ENCODE measurements around the gene GRIK1.

The GRIK1 gene

DNA sequence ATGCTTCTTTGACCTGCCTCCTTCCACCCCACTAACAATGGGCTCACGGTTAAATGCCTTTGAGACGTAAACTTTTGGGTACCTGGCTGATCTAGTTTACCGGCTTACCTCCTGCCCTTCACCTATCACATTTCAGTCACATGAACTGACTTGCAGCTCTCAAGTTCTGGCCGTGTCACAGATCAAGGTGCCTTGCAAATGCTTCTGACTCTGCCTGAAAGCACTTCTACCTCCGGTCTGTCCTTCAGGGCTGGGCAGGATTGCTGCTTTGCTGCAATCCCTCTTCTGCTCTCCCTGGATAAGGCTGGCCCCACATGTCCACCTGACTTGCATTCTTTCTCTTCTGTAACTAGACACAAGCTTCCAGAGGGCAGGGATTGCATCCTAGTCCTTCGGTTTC, 69.0 kb downstream of the GRIK1 start:
- no peak overlapping the region for H3K27ac ChIP-seq (ENCODE audit: low read length)
- H3K4me3 ChIP-seq (ENCODE audit: low read length), result no peak overlapping the region
- H3K9me3 ChIP-seq (ENCODE audit: control insufficient read depth, low read depth, low read length), result no peaks in the 10 kb centered on the region
- H3K36me3 ChIP-seq (ENCODE audit: control insufficient read depth, low read depth, low read length), result no peaks in the 10 kb centered on the region
- no peaks in the 10 kb centered on the region for H3K27me3 ChIP-seq (ENCODE audit: control insufficient read depth, insufficient read depth, low read length)
- H3K9ac ChIP-seq (ENCODE audit: low read length), result no peak overlapping the region
- H3K4me1 ChIP-seq (ENCODE audit: control insufficient read depth, low read depth, low read length), result peaks cover 13% of the 10 kb centered on the region

DNA sequence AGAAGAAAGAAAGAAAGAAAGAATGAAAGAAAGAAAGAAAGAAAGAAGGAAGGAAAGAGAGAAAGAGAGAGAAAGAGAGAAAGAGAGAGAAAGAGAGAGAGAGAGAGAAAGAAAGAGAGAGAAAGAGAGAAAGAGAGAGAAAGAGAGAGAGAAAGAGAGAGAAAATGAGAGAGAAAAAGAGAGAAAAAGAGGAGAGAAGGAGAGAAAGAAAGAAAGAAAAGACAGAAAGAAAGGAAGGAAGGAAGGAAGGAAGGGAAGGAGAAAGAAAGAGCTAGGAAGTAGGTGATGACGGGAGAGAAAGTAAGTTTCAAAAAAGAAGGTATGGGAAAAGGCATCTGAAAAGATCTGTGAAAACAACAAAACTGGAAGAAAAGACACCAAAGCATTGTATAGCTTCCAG, 72.0 kb downstream of the GRIK1 start:
- Histone ChIP-seq H3K27me3 (ENCODE audit: control insufficient read depth, insufficient read depth, low read length) (no peaks in the 10 kb centered on the region), H3K4me3 (ENCODE audit: low read length) (no peak overlapping the region), H3K9ac (ENCODE audit: low read length) (no peak overlapping the region), H3K9me3 (ENCODE audit: control insufficient read depth, low read depth, low read length) (no peaks in the 10 kb centered on the region), H3K27ac (ENCODE audit: low read length) (no peak overlapping the region), H3K36me3 (ENCODE audit: control insufficient read depth, low read depth, low read length) (no peaks in the 10 kb centered on the region), H3K4me1 (ENCODE audit: control insufficient read depth, low read depth, low read length) (no peaks in the 10 kb centered on the region)

DNA sequence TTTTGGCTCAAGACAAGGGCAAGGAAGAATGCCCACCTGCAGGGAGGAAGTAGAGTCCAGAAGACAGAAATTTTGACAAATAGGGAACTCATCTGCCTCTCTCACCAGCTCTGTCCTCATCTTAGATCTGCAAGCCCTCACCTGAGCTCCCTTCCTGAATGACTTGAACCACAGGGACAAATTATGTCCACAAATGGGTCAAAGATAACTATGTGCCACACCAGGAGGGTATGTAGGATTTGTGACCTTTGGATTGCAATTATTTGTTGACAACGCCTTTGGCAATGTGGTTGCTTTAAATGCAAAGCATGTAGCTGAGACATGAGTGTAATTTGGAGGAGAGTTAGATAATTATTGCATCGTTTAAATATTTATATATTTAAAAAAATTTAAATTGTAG, 79.5 kb downstream of the GRIK1 start:
- no peaks in the 10 kb centered on the region for H3K27me3 ChIP-seq (ENCODE audit: control insufficient read depth, insufficient read depth, low read length)
- H3K36me3 ChIP-seq (ENCODE audit: control insufficient read depth, low read depth, low read length), result no peaks in the 10 kb centered on the region
- no peak overlapping the region for H3K4me3 ChIP-seq (ENCODE audit: low read length)
- no peak overlapping the region for H3K27ac ChIP-seq (ENCODE audit: low read length)
- H3K4me1 ChIP-seq (ENCODE audit: control insufficient read depth, low read depth, low read length), result no peaks in the 10 kb centered on the region
- H3K9ac ChIP-seq (ENCODE audit: low read length), result no peak overlapping the region
- no peaks in the 10 kb centered on the region for H3K9me3 ChIP-seq (ENCODE audit: control insufficient read depth, low read depth, low read length)

DNA sequence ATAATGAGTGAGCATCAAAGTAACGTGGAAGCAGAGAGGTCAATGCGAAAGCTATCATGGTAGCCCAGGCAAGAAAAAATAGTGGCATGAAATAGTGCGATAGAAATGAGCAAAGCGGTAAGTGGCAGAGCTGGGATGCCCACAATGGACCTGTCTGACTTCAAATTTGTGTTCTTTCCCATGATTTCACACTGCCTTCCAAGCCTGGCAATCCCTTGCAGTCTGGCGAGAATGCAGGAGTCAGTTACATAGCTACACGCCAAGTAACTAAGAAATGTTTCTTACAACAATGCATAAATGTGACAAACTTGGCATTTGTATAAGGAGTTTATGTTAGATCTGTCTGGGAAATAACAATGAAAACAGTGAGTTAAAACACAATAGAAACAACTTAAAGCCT, 82.6 kb downstream of the GRIK1 start:
- H3K9me3 ChIP-seq (ENCODE audit: control insufficient read depth, low read depth, low read length), result no peaks in the 10 kb centered on the region
- peaks cover 5% of the 10 kb centered on the region for H3K4me1 ChIP-seq (ENCODE audit: control insufficient read depth, low read depth, low read length)
- H3K27ac ChIP-seq (ENCODE audit: low read length), result no peak overlapping the region
- H3K4me3 ChIP-seq (ENCODE audit: low read length), result no peak overlapping the region
- no peaks in the 10 kb centered on the region for H3K27me3 ChIP-seq (ENCODE audit: control insufficient read depth, insufficient read depth, low read length)
- H3K9ac ChIP-seq (ENCODE audit: low read length), result no peak overlapping the region
- no peaks in the 10 kb centered on the region for H3K36me3 ChIP-seq (ENCODE audit: control insufficient read depth, low read depth, low read length)

DNA sequence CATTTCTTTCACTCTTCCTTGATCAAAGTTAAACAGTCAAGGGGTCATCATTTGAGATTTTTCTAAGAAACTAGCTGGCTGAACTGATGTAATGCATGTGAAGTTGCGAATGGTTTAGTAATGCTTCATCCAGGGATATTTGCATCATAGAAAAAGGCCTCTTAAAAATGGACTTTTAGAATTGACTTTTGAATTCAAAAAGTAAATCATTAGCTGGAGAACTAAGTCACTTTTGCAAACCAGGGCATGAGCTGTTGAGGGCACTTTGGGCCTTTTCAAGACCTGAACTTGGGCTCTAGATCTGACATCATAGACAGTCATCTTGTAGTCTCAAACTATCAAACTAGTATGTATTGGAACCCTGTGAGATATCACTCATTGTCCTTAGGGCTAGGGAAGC, 85.0 kb downstream of the GRIK1 start:
- Histone ChIP-seq H3K36me3 (ENCODE audit: control insufficient read depth, low read depth, low read length) (no peaks in the 10 kb centered on the region), H3K4me3 (ENCODE audit: low read length) (no peak overlapping the region), H3K27me3 (ENCODE audit: control insufficient read depth, insufficient read depth, low read length) (no peaks in the 10 kb centered on the region), H3K9ac (ENCODE audit: low read length) (no peak overlapping the region), H3K9me3 (ENCODE audit: control insufficient read depth, low read depth, low read length) (no peaks in the 10 kb centered on the region), H3K27ac (ENCODE audit: low read length) (no peak overlapping the region), H3K4me1 (ENCODE audit: control insufficient read depth, low read depth, low read length) (peaks cover 7% of the 10 kb centered on the region)

DNA sequence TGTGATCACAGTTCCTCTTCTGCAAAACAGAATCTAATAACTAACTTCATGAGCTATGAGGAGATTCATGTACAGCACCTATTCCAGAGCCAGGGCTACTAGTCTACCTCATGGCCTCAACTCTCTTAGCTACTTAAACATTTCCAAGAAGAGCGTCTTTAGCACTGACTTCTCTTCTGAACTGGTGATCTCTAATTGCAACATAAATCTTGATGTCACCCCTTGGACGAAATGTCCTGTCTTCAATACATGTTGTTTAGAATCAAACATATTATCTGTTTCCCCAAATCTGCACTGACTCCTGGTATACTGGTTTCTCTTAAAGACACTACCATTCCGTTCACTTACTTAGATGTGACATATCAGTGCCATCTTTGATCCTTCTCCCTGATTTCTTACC, 88.2 kb downstream of the GRIK1 start:
- Histone ChIP-seq H3K4me1 (ENCODE audit: control insufficient read depth, low read depth, low read length) (peaks cover 13% of the 10 kb centered on the region), H3K9me3 (ENCODE audit: control insufficient read depth, low read depth, low read length) (no peaks in the 10 kb centered on the region), H3K4me3 (ENCODE audit: low read length) (no peak overlapping the region), H3K27ac (ENCODE audit: low read length) (no peak overlapping the region), H3K36me3 (ENCODE audit: control insufficient read depth, low read depth, low read length) (no peaks in the 10 kb centered on the region), H3K27me3 (ENCODE audit: control insufficient read depth, insufficient read depth, low read length) (no peaks in the 10 kb centered on the region), H3K9ac (ENCODE audit: low read length) (no peak overlapping the region)

DNA sequence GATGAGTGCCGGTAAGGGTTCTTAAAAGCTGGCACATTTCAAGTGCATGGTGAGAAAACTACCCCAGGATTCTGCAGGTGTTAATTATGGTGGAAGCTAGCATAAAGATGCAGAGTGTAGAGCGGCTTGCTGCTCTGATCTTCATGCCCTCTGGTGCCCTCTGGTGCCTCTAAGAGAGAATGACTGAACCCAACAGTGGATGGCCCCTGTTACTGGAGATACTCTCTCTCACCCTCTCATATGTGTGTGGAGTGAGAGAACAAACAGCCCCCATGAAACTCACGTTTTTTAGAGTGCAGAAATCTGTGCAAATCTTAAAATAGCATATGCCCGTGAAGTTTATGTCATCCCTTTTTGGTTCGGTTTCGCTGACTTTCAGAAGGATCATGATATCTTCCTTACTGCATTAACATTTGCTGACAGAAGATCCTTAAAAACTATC, 90.0 kb downstream of the GRIK1 start:
- Histone ChIP-seq H3K36me3 (ENCODE audit: control insufficient read depth, low read depth, low read length) (no peaks in the 10 kb centered on the region), H3K9ac (ENCODE audit: low read length) (no peak overlapping the region), H3K4me1 (ENCODE audit: control insufficient read depth, low read depth, low read length) (peaks cover 13% of the 10 kb centered on the region), H3K27ac (ENCODE audit: low read length) (no peak overlapping the region), H3K27me3 (ENCODE audit: control insufficient read depth, insufficient read depth, low read length) (no peaks in the 10 kb centered on the region), H3K4me3 (ENCODE audit: low read length) (no peak overlapping the region), H3K9me3 (ENCODE audit: control insufficient read depth, low read depth, low read length) (no peaks in the 10 kb centered on the region)

DNA sequence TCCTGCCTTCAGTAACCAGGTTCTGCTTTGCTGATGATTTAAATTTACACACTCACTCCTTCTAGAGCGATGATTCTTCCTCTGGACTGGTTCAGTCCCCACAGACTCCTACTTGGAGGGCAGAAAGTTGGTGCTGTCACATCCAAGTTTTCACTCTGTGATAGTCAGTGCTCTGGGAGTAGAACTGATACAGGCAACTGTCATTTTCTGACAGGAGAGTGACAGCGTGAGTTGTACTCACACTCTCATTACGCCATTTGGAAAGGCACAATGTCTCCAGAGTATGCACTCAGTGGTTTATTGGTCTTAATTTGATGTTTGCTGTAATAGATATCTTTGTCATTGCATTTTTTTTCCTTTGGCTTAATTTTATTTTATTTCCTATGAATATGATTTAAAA, 96.0 kb downstream of the GRIK1 start:
- no peak overlapping the region for H3K4me3 ChIP-seq (ENCODE audit: low read length)
- H3K36me3 ChIP-seq (ENCODE audit: control insufficient read depth, low read depth, low read length), result no peaks in the 10 kb centered on the region

DNA sequence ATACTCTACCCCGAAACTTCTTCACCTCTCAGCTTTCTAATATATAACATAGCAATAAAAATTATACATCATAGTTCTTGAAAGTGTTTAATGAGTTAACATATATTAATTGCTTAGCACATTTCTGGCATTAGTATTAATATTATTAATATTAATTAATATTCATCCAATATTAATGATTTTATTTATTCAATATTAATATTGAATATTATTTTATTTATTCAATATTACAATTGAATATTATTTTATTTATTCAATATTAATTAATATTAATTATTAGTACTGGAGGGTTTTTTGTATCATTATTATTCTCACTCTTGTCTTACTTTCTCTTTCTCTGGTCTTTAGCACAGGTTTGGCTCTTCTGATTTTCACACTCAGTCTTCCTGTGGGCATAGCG, 105.2 kb downstream of the GRIK1 start:
- H3K36me3 ChIP-seq (ENCODE audit: control insufficient read depth, low read depth, low read length), result no peaks in the 10 kb centered on the region
- no peak overlapping the region for H3K4me3 ChIP-seq (ENCODE audit: low read length)
- H3K4me1 ChIP-seq (ENCODE audit: control insufficient read depth, low read depth, low read length), result no peaks in the 10 kb centered on the region
- H3K9ac ChIP-seq (ENCODE audit: low read length), result no peak overlapping the region
- H3K9me3 ChIP-seq (ENCODE audit: control insufficient read depth, low read depth, low read length), result no peaks in the 10 kb centered on the region
- H3K27me3 ChIP-seq (ENCODE audit: control insufficient read depth, insufficient read depth, low read length), result no peaks in the 10 kb centered on the region
- no peak overlapping the region for H3K27ac ChIP-seq (ENCODE audit: low read length)

More for the DNA sequence above, 96.0 kb downstream of the GRIK1 start:
- Histone ChIP-seq H3K9me3 (ENCODE audit: control insufficient read depth, low read depth, low read length) (no peaks in the 10 kb centered on the region), H3K9ac (ENCODE audit: low read length) (no peak overlapping the region), H3K4me1 (ENCODE audit: control insufficient read depth, low read depth, low read length) (no peaks in the 10 kb centered on the region), H3K27me3 (ENCODE audit: control insufficient read depth, insufficient read depth, low read length) (no peaks in the 10 kb centered on the region), H3K27ac (ENCODE audit: low read length) (no peak overlapping the region)

DNA sequence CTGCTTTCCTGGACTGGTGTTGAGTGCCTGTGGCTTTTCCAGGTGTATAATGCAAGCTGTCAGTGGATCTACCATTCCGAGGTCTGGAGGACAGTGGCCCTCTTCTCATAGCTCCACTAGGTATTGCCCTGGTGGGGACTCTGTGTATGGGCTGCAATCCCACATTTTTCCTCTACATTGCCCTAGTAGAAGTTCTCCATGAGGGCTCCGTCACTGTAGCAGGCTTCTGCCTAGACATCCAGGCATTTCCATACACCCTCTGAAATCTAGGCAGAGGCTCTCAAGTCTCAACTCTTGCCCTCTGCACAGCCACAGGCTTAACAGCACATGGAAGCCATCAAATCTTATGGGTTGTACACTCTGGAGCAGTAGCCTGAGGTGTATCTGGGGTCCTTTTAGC, 107.6 kb downstream of the GRIK1 start:
- Histone ChIP-seq H3K4me1 (ENCODE audit: control insufficient read depth, low read depth, low read length) (no peaks in the 10 kb centered on the region), H3K9ac (ENCODE audit: low read length) (no peak overlapping the region), H3K9me3 (ENCODE audit: control insufficient read depth, low read depth, low read length) (no peaks in the 10 kb centered on the region), H3K36me3 (ENCODE audit: control insufficient read depth, low read depth, low read length) (no peaks in the 10 kb centered on the region), H3K27me3 (ENCODE audit: control insufficient read depth, insufficient read depth, low read length) (no peaks in the 10 kb centered on the region), H3K4me3 (ENCODE audit: low read length) (no peak overlapping the region), H3K27ac (ENCODE audit: low read length) (no peak overlapping the region)

DNA sequence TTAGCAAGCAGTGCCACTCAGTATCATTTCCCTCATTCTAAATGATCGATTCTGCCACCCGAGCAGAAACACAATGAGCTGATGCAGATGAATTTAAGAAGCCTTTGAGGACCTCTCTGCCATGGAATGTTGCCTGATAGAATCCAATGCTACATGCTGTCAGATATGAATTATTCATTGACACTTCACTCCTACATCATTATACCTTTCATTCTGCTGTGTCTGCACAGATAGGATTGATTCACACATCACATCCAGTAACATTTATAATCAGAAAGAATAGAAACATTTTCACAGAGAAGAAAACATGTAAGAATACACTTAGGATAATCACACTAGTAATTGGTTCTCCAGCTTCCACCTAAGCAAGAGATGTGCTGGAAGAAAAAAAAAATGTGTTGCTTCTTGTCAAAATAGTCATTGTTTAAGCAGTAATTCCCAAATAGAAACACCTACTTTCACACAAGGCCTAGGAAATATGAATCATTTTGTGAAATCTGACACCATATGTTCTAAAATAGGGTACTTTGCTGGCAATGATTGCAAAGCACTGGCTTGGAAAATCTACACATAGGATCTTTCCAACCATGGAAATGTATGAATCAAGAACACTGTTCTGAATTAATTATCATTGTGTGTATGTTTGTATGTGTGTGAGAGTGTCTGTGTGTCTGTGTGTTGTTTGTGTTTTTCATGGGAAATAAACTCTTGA, 110.1 kb downstream of the GRIK1 start:
- Histone ChIP-seq H3K4me3 (ENCODE audit: low read length) (no peak overlapping the region), H3K27me3 (ENCODE audit: control insufficient read depth, insufficient read depth, low read length) (no peaks in the 10 kb centered on the region), H3K36me3 (ENCODE audit: control insufficient read depth, low read depth, low read length) (no peaks in the 10 kb centered on the region), H3K9ac (ENCODE audit: low read length) (no peak overlapping the region), H3K4me1 (ENCODE audit: control insufficient read depth, low read depth, low read length) (no peaks in the 10 kb centered on the region), H3K9me3 (ENCODE audit: control insufficient read depth, low read depth, low read length) (no peaks in the 10 kb centered on the region), H3K27ac (ENCODE audit: low read length) (no peak overlapping the region)

DNA sequence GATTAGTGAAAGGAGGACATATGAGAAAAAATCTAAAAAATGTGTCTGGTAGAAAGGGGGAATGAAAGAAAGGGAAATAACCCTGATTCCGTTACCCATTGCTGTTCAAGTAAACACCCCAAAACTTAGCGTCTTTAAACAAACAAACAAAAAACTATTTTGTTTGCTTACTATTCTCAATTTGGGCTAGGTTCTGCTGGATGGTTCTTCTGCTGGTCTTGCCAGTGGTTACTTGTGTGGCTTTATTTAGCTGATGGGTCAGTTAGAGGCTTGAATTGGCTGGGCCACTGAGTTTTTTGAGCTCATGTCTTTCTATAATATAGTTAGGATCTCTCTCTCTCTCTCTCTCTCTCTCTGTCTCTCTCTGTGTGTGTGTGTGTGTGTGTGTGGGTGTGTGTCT, 112.1 kb downstream of the GRIK1 start:
- no peak overlapping the region for H3K27ac ChIP-seq (ENCODE audit: low read length)

More for the DNA sequence above, 112.1 kb downstream of the GRIK1 start:
- H3K4me1 ChIP-seq (ENCODE audit: control insufficient read depth, low read depth, low read length), result no peaks in the 10 kb centered on the region
- H3K27me3 ChIP-seq (ENCODE audit: control insufficient read depth, insufficient read depth, low read length), result no peaks in the 10 kb centered on the region
- H3K9ac ChIP-seq (ENCODE audit: low read length), result no peak overlapping the region
- no peaks in the 10 kb centered on the region for H3K36me3 ChIP-seq (ENCODE audit: control insufficient read depth, low read depth, low read length)
- no peaks in the 10 kb centered on the region for H3K9me3 ChIP-seq (ENCODE audit: control insufficient read depth, low read depth, low read length)
- no peak overlapping the region for H3K4me3 ChIP-seq (ENCODE audit: low read length)
